Activated CD4-positive, alpha-beta T cell treated with anti-CD3 and anti-CD28 coated beads for 48 hours (primary cell): ENCODE measurements around the gene LRPAP1.
"Not testable (repeated sequence)": the region's sequence is repeated elsewhere in the genome, so short reads cannot be mapped to it uniquely, and the experiment has no call there.

Source experiments
- DNase-seq: peaks from one replicate; pipeline ENCODE4 v3.0.0-alpha.2; 2020

The LRPAP1 gene, protein sequence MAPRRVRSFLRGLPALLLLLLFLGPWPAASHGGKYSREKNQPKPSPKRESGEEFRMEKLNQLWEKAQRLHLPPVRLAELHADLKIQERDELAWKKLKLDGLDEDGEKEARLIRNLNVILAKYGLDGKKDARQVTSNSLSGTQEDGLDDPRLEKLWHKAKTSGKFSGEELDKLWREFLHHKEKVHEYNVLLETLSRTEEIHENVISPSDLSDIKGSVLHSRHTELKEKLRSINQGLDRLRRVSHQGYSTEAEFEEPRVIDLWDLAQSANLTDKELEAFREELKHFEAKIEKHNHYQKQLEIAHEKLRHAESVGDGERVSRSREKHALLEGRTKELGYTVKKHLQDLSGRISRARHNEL

DNA sequence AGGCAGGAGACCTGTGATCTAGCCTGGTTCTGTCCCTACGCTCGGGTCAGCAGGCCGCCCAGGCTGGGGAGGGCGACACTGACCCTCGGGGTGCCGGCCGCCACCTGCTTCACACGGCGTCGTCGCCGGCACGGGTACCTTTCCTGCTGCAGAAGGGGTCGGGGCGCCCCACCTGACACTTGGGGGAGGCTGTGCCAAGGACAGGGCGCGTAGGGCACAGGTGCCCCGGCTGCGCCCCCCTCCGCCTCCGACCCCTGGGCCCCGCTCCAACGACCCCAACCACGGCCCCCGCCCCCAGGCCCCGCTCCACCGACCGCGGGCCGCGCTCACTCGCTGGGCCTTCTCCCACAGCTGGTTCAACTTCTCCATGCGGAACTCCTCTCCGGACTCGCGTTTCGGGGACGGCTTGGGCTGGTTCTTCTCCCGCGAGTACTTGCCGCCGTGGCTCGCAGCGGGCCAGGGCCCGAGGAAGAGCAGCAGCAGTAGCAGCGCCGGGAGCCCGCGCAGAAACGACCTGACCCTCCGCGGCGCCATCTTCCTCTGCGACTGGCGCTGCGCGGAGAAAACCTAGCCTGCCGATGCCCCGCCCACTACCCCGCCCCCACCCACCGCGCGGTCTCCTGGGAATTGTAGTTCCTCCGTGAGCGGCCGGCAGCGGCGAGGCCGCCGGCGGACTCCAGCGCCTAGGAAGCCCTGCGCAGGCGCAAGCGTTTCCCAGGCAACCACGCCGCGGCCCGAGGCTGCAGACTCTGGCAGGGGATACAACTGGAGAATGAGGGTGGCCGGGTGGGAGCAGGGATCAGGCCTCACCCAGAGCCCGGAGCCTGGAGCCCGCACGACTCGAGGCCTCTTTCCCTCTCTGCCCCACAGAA lies at the start of gene LRPAP1:
TSS of gene LRPAP1 (minus strand) at position 544 of the 872 bp plus-strand sequence. CDS start at position 534, 10 bp downstream.
- DNase-seq: peak; percentile 89

DNA sequence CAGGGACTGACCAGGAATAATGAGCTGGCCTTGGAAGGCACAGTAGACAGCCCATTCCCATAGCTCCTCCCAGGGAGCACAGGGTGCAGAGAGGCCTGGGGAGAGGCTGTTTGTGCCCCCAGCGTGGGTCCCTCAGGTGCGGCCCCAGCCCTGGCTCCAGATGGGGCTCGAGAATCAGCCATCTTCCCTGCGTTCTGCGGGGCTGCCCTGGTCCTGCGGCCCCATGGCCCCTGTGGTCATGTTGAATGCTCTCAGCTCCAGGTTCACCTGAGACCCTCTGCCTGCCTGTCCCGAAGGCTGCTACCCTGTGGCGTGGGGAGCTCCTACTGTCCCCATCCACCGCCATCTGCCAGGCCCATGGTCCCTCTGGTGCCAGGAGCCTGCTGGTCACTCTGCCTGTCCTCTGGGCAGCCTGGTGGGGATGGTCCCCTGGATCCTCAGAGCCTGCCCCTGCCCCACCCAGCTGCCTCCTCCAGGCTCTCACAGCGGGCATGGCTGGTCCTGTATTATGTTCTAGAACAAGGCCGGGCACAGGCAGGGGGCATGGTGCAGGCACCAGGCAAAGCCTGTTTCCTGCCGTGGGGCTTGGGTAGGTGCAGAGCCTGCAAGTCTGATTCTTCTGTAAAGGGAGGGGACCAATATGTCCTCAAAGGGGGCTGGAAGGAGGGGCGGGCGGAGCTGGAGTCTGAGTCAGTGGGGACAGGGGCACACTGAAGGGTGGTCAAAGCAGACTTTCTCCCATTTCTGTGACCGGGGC lies 49.3 kb upstream of the LRPAP1 start:
- not testable (repeated sequence) for DNase-seq

DNA sequence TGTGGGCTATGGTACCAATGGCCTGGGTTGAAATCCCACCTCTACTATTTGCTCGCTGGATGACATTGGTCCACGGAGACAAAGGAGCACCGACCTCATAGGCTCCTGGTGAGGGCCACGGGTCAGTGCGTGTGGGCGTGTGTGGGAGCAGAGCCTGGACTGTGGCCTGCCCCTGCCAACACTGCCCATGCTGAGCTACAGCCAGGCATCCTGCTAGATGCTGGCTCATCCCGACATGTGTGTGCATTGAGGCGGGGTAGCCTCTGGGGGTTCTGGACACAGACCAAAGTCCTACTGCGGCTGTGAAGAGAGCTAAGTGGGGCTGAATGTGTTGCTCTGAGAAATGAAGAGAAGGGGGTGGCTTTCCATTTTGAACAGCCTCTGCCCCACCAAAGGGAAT lies 48.6 kb upstream of the LRPAP1 start:
- not testable (repeated sequence) for DNase-seq

DNA sequence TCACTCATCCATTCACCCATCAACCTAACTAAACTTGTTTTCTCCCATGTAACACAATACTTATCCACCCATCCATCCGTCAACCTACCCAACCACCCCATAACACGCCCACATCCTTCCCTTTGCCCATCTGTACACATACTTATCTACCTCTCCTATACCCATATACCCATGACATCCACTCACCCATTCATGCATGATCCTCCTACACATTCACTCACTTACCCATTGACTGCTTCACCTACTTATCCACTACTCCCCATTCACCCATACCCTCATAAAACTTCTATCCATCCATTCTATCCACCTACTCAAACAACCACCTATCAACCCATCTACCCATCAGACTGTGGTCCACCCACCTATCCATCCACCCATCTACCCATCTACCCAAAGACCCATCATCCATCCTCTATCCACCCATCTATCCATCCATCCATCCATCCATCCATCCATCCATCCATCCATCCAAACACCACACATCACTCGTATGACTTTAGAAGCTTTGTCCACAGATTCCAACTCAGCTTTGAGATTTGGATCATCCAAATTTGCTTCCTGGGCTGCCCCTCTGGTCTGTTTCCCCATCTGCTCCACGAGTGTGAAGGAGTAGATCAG lies 46.4 kb upstream of the LRPAP1 start:
- not testable (repeated sequence) for DNase-seq

DNA sequence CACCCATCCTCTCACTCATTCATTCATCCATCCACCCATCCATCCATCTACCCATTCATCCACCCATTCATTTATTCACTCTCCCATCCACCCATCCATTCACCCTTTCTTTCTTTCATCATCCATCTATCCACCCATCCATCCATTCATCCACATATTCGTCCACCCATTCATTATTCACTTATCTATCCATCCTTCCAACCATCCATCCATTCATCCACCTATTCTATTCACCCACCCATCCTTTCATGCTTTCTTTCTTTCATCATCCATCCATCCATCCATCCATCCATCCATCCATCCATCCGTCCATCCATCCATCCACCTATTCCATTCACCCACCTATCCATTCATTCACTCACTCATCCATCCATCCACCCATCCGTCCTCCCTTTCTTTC lies 45.8 kb upstream of the LRPAP1 start:
- not testable (repeated sequence) for DNase-seq

DNA sequence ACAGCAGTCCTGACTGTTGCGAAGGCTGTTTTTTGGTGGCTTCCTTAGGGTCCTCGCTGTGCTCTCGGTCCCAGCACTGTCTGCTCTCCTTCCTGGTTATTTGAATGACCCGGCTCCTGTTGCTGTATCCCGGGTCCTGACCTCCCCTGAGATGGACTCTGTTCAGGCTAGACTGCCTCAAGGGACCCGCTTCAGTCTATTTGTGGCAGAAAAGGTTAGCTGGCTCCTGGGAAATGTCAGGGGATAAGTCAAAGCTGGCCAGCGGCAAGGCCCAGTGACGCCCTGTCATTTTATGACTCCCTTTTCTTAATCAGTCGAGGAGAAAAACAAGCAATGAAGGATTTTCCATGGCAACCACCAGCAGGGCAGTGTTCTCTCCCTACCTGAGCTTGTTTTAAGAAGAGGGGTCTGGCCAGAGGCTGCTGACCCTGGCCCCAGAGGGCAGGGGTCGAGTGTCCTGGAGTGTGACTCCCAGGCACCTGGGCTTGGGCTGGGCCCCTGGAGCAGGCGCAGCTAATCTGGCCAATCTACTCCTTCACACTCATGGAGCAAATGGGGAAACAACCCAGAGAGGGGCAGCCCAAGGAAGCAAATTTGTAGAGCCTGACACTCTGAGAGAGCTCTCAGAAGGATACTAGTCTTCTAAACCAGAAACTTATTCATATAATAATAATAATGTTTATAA lies 45.1 kb upstream of the LRPAP1 start:
- DNase-seq: not testable (repeated sequence)

DNA sequence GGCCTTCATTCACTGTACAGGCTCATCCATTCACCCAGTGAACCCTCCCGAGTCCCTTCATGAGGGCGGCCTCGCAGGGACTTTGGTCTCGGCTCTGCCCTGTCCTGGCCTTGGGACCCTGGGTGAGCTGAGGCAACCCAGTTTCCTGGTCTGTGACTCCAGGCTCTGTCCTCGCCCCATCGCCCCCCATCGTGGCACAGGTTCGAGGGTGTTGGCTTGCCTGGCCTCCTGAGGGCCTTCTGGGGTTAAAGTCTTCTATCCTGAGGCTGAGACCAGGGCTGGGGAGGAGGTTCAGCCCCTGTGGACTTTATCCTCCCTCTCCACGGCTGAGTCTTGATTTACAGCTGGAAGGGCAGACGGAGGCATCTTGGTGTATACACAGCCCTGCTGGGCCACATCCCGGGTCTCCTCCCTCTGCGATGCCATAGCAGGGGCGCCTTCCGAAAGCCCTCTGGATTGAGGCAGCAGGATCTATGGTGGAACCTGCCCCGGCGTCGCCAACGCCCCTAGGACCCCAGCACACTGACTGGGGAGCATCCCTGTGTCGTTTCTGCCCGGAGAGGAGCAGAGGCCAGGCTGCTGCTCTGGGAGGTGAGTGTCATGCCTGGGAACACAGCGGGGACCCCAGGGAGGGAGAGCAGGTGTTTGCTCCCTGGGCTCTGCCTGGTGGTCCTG lies 44.4 kb upstream of the LRPAP1 start:
- not testable (repeated sequence) for DNase-seq

DNA sequence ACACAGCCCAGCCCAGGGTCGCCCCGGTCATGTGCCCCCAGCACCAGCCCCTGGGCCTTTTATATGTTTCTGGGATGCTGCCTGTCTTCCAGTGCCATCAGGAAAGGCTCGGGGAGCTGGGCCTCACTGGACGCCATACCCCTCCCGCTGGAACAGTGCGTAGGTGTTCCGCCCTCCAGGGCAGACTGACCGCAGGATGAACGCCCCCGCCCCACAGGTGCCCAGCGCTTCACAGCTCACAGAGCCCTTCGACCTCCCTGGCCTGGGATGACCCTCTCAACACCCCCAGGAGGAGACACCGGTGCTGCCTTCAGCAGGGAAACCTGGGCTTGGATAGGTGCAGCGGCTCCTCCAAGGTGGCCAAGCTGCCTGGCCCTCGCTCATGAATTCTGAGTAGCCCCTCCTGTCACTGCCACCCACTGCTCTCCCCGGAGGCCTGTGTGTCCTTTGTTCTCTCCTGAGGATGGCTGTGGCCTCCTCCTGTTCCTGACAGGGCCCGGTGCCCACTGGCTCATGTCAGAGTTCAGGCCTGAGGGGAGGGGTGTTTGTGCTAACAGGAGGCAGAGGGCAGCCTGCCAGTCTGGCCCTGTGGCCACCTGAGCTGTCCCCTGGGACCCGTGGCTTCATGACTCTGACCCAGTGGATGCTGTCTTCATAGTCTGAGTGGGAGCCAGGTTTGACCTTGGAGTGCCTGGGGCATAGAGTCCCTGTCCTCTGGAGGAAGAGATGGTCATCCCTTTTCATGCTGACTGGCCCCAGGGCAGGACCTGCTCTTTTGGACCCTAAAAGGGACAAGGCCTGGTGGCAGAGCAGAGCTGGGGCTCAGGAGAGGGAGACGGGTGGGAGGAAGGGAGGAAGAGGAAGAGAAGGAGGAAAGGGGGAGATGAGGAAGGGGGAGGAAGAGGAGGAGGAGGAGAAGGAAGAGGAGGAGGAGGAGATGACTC lies 43.5 kb upstream of the LRPAP1 start:
- not testable (repeated sequence) for DNase-seq

DNA sequence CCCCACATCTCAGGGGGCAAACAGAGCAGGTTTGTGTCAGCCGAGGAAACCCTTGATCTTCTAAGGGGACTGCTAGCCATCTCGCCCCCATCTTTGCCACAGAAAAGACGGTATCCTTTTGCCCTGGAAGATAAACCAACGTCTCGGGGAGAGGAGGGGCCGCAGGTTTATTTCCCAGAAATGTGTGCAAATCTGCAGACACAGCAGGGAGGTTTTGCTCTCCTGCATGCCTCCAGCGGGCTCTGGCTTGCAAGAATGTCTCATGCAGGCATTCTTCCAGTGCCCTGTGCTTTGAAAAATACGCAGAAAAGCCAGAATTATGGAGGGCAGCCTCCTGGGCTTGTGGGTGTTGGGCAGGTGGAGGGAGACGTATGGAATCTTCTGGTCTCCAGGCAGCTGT lies 42.6 kb upstream of the LRPAP1 start:
- not testable (repeated sequence) for DNase-seq

DNA sequence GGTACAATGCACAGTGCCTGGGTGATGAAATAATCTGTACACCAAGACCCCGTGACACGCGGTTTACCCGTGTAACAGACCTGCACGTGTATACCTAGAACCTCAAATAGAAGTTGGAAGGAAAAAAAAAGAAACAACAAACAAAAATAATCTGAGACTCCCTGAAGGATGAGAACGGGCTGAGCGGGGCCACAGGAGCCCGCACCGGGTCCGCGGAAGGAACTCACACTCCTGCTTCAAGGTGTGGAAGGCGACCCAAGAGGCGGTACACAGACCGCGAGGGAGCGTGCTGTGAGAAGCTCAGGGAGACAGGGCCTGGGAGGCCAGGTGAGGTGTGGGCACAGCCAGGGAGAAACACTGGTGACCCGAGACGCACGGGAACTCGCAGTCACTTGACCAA lies 42.1 kb upstream of the LRPAP1 start:
- DNase-seq: not testable (repeated sequence)

DNA sequence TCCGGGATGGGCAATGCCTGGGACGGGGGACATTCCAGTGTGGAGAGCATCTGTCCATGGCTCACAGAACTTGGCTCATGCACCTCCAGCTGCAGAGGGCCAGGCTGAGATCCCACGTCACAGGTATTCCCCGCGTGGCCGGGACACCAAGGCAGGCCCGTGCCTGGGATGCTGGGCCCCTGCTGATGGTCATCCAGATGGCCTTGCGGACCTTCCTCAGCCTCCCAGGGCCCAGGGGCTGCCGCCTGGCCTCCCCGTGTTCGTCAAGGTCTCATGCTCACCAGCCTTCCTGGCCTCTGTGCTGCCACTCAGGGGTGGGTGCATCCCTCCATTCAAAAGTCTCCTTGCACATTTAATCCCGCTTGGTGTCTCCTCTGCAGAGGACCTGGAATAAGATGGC lies 40.9 kb upstream of the LRPAP1 start:
- no peak for DNase-seq

DNA sequence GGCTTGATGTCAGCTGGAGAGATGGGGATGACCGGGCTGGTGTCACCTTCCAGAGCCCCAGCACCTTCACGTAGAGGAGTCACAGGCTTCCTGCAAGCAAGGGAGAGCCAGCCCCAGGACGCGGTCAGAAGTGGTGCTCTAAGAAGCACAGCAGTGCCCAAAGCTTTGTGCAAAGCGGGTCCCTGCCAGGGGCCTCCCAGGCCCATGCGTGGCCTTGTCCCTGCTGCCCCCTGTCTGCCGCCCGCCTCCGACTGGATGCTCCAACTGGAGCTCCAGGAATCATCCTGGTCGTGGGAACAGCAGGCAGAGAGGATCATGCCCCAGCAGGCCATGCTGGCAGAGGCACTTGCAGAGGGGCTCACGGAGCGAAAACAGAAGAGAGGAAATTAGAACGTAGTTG lies 40.1 kb upstream of the LRPAP1 start:
- no peak for DNase-seq

DNA sequence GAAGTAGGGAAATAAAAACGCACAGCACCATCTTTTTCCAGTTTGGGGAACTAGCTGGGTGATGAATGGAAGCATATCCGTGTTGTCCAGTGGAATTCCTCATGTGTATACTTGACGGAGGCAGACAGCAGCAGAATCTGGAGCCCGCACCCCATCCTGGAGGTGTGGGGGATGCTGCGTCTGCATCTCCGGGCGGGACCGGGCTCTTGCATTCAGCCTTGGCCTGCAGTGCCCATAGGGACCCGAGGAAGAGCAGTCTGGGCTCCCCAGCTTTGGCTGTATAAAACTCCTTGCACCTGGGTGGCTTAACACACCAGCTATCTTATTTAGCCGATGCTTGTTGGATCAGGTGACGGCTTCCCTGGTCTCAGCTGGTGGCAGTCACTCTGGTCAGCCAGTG lies 39.7 kb upstream of the LRPAP1 start:
- no peak for DNase-seq

DNA sequence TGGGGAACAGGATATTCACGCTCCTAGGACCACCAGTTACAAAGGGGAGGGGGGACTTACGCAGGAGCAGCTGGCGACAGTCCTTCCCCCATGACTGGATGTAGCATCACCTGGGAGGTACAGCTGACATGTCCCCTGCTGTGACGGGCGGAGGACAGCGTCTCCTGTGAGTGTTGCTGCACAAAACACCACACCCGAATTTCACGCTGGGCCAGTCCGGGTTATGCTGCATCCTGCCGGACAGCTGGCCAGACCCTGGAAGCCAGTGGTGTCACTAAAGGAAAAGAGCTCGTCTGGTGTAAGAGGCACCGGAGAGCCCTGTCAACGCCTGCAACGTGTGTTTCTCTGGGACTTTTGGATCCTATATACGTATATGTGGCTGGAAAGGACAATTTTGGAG lies 38.7 kb upstream of the LRPAP1 start:
- DNase-seq: not testable (repeated sequence)

DNA sequence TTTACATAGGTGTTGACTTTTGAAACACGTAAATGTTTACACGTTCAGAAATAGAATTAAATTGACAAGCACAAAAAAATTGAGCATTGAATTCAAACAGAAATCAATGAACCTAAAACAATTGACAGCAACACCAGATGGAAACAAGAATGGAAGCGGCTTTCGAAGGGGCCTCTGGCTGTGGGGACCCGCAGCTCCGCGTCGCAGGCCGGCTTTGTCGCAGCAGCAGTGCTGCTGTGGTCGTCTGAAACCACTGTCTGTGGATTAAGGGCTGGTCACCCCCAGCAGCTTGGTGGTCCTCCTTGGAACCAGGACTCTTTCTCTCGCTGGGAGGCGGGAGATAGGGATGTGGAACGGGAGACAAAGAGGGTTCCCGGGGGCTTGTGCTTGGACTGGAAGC lies 37.4 kb upstream of the LRPAP1 start:
- not testable (repeated sequence) for DNase-seq

DNA sequence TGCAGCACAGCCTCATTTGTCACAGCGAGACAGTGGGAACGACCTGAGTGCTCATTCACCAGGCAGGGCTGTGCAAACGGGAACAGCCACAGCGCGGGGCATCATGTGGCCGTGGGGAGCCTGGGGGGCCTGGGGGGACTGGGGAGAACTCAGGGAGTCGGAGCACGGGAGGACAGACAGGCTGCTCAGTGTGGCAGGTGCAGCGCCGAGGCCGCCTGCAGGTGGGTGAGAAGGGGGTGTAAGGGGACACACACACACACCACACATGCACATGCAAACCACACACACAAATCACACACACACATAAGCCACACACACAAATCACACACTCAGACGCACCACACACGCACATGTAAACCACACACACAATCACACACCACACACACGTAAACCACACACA lies 34.5 kb upstream of the LRPAP1 start:
- not testable (repeated sequence) for DNase-seq

DNA sequence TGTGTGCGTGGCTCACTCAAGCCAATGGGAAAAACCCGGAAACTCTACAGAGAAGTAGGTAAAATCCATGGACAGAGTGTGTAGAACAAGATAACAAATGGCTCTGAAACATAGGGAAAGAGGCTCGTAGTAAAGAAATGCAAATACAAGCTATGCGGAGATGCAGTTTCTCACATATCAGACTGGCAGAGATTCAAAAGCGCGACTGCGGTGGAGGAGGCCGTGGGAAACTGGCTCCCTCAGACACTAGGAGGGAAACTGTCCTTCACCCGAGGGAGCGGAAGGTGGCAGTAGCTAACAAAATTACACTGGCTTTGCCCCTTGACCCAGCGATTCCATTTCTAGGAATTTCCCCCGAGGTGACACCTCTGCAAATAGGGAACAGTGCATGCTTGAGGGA lies 34.1 kb upstream of the LRPAP1 start:
- DNase-seq: not testable (repeated sequence)

DNA sequence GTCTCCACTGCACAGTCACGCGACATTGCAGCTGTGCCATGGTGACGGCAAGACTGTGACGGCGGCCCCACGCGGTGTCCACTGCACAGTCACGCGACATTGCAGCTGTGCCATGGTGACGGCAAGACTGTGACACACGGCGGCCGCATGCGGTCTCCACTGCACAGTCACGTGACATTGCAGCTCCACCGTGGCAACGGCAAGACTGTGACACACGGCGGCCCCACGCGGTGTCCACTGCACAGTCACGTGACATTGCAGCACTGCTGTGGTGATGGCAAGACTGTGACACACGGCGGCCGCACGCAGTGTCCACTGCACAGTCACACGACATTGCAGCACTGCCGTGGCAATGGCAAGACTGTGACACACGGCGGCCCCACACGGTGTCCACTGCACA lies 32.7 kb upstream of the LRPAP1 start:
- DNase-seq: not testable (repeated sequence)

DNA sequence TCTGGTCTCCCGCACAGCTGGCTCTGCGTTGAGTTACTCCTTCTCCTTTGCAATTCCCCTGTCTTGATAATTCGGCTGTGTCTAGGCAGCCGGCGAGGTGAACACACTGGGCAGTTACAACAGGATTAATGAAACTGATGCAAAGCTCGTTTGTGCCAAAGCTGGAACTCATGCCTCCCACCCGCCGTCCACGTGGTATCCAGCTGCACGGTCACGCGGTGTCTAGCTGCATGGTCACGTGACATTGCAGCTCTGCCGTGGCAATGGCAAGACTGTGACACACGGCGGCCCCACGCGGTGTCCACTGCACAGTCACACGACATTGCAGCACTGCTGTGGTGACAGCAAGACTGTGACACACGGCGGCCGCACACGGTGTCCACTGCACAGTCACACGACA lies 31.2 kb upstream of the LRPAP1 start:
- no peak for DNase-seq

DNA sequence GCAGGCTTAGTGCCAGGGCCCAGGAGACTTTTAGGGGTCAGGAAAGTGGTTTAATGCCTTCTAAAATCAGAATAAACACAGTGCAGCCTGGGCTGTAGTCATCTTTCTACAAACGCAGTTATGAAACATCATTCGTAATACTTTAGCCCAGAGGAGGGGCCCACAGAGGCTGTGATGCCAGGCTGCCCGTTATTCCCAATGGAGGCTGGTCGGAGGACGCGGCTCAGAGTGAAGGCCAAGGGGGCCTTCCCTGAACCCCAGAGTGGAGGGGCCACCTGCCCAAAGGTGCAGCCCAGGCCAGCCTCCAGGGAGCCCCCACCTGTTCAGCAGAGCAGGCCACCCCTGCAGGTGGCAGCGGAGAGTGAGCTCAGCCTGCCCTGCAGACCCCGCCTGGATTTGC lies 29.9 kb upstream of the LRPAP1 start:
- not testable (repeated sequence) for DNase-seq
